NCI-H446 treated with DMSO at 0.1 percent for 48 hours (cell line): Measurements from ENCODE around the gene ZNF74.

Experiments
- DNase-seq: peaks from one replicate; lab custom pipeline; 2025; lab: John Stamatoyannopoulos, UW

Gene ZNF74

DNA sequence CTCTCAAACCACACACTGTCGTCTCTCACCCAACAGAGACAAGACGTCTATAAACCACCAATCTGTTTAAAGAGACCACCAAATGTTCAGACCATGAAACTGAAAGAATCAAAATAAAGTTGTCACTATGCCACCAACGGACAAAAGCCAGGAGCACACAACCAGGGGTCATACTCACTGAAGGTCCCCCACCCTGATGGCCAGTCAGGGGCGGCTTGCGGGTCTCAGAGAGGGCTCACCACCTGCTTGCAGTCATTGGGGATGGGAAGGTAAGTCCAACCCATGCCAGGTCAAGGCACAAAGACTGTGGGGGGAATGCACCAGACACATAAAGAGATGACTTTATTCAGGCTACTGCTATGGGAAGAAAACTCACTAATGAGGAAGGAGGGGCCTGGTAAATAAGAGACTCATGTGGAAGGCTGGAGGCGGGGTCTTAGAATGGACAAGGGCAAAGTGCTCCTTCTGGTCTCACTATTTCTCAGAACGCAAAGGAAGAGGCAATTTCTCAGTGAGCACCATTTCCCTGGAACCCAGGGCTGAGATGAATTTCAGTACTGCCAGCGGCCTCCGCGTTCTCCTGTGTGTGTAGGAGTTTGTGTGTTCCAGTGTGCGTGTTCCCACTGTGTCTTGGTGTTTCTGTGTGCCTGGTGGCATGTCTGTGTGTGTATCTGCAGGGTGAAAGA lies 26.3 kb downstream of the ZNF74 start:
- DNase-seq: no peak

DNA sequence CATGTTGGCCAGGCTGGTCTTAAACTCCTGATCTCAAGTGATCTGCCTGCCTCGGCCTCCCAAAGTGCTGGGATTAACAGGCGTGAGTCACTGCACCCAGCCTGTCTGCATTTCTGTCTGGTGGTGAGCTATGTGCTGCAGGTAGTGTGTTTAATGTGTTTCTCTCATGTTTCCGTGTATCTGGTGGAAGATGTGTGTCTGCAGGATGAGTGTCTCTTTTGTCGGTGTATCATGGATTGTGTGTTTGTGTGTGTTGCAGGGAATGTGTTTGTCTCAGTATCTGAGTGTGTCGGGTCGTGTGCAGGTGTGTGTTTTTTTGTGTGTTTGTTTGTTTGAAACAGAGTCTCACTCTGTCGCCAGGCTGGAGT lies 27.5 kb downstream of the ZNF74 start:
- no peak for DNase-seq

DNA sequence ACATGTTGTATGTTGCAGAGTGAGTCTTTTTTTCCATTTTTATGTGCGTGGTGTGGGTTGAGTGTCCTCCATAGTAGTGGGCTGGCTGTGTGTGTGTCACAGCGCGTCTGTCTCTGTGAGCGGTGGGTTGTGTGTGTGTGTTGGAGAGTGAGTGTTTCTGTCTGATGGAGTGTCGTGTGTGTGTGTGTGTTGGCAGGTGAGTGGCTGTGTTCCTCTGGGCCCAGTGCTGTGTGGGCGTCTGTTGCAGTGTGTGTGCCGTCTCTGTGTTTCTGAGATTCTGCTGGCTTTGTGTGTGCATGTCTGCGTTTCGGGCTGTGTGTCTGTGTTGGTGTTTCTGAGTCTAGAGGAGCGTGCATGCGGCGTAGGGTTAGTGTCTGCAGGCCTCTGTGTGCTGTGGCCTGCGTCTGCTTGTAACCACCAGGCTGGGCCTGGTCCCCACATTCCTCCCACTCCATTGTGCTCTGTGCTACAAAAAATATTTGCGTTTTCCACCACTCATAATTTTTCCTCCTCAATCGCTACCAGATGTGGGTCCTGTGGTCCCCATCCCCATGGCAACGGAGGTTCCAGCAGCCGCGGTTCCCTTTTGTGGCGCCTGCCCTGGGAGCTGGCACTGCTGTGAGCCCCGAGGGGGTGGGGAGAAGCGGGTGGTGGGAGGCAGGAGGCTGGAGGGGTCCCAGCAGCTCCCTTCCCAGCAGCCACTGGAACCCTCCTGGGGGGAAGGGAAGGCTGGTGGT lies 28.5 kb downstream of the ZNF74 start:
- DNase-seq: no peak

DNA sequence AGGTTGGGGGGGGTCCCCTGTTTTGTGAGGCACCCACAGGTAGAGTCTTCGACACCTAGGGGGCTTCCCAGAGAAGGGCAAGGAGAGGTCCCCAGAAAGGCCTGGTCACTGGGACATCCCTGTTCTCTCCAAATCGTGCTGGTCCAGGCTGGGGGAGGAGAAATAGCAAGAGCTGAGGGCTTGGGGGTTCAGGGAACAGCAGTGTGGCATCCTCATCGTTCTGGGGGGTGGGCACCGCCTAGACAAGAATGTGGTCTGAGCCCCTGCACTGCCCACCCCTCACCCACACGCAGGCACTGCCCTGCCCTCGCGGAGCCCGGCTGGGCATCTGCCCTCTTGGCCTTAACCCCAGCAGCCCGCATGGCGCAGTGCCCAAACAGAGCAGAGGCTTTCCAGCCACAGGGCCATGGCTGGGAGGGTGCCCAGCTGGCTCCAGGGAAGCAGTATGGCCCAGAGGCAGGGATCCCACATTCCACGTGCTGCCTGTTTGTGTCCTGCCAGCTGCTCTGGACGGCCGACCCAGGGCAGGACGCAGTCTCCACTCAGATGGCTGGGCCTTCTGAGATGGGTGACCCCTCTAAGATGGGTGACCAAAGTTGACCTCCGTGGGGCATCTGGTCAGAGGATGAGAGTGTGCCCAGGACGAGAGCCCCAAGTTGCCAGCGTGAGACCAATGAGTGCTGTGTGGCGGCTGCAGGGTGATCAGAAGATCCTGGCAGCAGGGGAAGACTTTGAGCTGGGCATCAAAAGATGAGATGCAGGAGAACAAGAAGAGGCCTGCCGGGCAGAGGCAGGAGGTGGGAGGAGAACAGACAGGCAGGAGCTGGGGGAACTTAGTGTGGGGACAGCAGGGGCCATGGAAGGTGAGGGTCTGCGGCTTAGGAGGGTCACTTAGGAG lies 29.3 kb downstream of the ZNF74 start:
- DNase-seq: no peak

DNA sequence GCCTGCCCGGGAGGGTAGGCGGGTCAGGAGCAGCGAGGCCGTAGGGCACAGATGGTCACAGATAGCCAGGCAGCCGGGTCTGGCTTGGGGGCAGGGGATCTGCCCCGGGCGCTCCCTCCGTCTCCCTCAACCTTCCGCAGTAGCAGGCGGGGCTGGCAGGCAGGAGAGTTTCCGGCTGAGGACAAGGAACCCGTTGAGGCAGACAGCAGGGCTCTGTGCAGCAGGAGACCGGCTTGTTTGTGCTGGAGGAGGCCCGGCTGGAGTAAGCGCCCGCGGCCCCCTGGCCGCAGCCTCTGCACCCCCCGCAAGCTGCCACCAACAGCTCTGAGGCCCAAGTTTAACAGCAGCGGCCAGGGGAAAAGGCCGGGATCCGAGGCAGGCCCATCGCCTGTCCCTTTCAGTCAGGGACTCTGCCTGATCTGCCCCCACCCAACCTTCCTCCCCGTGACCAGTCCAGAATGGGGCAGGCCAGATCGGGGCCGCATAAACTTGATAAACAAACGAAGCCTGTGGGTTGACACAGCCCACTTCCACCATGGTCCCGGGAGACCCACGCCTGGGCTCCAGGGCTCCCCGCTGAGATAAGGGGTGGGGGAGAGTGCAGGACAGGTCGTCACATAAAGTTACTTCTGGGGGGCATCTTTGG lies 30.1 kb downstream of the ZNF74 start:
- DNase-seq: no peak

DNA sequence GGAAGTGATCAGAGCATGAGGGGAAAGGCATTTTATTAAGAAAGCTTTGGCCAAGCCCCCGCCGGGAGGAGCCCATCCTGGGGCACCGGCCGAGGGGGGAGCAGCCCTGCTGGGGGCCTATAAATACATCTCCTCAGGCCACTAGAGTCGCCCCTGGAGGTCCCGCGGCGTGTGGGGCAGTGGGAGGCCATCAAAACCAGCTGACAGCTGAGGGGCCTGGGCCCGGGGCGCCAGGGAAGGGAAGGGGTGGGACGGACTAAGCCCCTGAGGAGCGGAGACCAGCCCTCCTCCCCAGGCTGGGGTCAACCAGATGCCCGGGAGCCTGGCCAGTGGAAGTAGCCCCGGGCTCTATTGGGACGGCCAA lies 30.6 kb downstream of the ZNF74 start:
- no peak for DNase-seq

DNA sequence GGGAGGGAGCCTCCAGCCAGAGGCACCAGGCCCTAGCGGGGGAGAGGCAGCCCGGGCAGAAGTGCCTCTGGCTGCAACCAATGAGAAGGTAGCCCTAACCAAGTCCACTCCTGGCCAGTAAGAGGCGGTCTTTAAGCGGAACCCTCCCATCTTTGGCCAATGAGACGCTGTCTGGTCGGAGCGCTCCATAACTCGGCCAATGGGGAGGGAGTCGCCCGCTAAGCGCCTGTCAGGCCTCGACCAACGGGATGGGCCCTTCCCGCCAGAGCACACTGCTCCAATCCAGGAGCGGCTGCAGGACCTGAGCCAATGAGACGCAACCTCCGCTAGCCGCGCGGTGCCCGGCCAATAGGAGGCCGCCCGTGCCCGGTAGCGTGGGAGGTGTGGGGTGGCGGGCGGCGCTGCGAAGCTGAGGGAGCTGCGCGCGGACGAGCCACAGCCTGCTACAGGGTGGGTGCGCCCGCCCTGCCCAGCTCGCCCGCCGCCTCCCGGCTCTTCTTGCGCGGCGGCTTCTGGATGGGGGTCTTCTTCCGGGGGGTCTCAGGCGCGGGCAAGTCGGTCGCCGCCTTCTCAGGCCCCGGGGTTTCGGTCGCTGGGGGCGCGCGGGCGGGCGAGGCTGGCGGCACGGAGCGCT lies 31.1 kb downstream of the ZNF74 start:
- no peak for DNase-seq

DNA sequence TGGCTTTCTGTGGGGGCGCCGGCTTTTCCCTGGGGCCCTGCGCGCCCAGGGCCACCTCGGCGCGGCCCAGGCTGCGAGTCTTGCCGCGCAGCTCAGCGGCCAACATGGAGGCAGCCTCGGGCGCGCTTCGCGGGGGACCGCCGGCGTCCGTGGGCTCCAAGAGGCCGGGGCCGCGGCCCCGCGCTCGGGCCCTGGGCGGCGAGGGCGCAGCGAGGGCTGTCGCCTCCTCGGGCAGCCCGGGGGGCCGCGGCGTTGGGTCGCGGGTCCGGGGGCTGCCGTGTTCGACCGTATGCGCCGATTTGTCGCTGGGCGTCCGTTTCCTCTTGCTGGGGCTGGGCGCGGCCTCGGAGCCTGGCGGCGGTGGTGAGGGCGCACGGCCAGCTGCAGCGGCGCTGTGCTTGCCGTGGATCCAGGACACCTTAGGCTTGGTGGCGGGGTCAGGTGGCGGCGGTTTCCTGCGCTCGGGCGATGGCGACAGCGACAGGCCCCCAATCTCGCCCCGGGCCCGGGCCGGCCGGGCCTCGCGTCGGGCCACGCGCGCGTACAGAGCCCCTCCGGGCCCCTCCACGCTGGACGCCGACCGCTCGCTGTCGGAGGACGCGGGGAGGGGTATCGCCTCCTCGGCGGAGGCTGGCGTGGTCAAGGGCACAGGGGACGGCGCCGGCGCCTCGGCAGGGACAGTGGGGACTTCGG lies 31.8 kb downstream of the ZNF74 start:
- no peak for DNase-seq

DNA sequence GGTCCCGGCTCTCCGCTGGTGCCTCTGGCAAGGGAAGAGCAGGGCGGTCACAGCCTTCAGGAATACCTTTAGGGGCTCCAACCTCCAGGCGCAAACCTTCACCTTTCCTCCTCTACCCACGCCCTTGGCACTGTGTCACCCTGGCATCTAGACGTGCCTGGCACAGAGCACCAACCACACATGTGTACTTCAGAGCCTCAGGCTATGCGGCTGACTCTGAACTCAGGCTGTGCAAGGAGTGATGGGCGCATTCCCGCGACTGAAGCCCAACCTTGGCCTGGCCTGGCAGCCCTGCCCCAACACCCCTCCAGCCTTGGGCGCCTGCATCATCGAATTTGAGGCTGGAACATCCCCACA lies 32.3 kb downstream of the ZNF74 start:
- DNase-seq: no peak

DNA sequence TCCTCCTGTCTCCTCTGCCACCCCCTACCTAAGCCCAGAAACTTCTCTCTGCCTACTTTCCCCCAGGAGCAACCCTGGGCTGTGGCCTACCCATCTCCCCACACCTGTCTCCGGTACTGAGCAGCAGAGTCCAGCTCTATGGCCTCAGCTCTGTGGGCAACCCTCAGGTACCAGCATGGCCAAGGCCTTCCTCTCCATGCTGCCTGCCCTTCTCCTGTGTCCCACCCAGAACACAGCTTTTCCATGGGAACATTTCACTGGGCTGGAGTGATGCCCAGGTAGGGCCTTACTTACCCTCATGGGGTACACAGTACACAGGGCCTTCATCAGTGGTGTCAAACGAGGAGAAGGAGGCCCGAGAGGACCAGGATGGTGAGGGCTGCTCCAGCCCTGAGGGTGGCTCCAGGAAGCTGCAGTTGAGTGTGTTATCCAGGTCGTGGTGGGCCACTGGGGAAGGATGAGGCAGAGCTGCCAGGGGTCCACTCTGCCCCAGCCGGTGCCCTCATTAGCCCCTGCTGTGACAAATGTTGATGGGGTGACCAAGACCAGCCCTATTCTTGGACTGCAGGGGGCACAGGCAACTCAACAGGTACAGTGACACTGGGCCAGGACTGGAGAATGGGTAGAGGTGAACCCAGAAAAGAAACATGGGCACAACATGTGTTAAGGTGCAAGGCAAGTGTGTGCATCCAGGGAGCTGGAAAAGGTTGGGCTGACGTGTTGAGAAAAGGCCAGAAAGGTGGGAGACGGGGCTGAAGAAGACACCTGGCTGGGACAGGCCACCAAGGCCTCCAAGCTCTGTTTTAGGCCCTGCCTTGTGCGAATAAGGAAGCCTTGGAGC lies 33.4 kb downstream of the ZNF74 start:
- no peak for DNase-seq

DNA sequence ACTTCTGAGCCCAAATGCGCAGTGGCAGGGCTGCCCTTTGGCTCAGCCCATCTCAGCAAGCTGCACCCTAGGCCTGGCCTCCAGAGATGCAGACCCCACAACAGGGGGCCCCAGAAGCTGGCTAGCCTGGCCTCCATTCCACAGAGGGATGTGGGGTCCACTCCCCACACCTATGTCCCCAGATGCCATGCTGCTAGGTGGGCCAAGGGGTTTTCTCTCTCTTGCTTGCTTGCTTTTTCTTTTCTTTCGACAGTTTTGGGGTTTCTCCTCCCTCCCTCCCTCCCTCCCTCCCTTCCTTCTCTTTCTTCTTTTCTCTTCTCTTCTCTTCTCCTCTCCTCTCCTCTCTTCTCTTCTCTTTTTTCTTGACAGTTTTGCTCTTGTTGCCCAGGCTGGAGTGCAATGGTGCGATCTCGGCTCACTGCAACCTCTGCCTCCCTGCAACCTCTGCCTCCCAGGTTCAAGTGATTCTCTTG lies 34.0 kb downstream of the ZNF74 start:
- no peak for DNase-seq

DNA sequence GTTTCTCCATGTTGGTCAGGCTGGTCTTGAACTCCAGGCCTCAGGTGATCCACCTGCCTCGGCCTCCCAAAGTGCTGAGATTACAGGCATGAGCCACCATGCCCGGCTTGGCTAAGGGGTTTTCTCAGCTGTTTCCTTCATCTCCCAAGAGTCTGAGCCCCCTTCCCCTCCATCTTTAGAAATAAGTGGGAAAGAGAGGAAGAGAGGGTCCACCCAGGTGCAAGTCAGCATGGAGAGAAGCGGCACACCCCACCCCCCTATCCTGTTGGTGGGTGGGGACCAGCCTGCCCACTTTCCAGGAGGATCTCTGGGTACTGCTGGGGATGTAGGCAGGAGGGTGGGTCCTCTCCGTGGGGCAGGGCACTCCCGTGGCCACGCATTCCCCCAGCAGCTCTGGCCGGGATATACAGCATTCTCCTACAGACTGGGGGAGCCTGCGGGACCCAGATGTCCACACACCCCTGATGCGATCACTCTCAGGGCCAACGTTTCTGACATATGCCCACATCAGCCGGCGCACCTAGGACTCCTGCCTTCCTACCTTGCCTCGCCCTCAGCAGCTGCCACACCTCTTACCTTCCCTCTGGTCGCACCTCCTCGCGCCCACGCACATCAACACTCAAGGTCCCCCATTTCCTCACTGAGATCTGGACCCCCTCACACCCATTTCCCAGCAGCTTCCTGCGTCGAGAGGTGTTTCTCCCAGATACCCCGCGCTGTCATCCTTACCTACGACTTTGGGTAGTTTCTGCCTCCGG lies 34.7 kb downstream of the ZNF74 start:
- no peak for DNase-seq

DNA sequence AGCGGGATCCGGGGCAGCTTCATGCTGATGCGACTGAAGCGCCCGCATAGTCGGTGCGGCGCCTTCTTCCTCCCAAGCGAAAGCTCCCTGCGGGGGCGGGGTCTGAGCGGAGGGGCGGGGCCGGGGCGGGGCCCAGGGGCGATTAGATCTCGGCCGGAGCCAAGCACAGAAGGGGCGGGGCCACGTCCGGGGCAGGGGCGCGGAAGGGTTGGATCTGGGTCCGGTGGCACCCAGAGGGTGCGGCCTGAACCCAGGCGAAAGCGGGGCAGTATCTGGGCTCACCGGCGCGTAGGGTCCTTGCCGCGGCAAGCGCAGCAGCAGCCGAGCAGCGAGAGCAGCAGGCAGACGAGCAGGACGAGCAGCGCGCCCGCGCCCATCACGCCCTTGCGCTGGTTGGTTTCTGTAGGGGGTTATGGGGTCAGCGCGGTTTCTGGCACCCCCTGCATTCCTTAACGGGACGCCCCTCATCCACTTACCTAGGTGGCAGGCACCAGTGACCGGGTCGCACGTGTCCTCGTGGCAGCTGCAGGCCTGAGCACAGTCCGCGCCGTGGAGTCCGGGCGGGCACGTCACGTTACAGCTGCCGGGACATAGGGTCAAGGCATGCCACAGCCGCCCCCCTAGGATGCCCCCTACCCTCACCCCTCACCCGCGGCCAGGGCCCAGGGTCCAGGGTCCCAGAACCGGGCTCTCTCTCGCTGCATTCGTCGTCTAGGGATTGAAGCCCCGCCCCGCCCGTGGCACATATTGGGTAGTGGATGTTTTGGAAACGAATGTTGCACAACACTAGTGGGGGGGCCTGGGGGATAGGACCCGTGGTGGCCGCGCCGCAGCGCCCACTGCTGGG lies 35.5 kb downstream of the ZNF74 start:
- no peak for DNase-seq

DNA sequence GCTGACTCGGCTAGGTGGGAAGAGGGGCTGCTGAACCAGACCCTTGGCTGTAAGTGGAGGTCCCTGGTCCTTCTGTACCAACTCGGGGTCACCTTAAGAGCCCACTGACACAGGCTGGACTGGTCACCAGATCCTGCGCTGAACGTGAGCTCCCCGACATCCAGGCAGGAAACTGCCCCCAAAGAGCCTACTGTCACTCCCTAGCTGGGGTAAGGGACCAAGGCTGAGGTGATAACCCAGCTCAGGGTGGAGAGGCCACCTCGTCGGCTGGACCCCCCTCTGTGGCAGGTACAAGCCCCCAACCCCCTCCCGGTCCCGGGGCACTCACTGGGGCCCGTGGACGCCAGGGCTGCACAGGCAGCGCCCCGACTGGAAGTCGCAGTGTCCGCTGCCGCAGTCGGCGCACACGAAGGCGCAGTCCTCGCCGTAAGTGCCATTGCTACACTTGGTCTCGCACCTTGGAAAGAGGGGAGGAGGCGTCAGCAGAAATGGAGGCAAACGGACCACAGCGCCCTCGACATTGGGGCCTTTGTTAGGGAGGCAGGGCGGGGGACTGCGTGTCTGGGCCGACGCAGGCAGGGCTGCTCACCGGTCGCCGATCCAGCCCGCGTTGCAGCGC lies 36.3 kb downstream of the ZNF74 start:
- DNase-seq: no peak

DNA sequence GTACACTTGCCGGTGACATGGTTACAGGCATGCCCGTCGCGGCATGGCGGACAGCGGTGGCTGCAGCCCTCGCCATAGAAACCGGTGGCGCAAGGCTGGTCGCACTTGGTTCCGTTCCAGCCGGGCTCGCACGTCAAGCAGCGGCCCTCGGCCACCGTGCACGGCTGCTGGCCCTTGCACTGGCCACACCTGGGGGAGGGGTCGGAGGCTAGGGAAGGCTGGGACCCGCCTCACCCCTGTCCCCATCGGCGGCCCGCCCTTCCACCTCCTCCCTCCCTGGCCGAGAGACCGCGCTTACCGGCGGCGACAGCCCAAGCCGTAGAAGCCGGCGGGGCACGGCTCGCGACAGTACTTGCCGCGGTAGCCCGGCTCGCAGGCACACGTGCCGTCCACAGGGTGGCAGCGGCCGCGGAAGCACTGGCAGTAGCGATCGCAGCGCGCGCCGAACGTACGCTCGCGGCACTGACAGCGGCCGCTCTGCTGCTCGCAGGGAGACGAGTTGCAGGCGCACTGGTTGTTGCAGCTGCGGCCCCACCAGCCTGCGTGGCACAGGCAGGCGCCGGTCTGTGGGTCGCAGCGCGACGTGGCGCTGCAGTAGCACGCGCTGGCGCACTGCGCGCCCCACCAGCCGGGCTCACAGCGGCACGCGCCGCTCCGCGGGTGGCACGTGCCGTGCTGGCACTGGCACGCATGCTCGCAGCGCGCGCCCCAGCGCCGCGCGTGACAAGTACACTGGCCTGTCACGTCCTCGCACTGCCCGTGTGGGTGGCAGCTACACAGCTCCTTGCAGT lies 37.0 kb downstream of the ZNF74 start:
- no peak for DNase-seq

DNA sequence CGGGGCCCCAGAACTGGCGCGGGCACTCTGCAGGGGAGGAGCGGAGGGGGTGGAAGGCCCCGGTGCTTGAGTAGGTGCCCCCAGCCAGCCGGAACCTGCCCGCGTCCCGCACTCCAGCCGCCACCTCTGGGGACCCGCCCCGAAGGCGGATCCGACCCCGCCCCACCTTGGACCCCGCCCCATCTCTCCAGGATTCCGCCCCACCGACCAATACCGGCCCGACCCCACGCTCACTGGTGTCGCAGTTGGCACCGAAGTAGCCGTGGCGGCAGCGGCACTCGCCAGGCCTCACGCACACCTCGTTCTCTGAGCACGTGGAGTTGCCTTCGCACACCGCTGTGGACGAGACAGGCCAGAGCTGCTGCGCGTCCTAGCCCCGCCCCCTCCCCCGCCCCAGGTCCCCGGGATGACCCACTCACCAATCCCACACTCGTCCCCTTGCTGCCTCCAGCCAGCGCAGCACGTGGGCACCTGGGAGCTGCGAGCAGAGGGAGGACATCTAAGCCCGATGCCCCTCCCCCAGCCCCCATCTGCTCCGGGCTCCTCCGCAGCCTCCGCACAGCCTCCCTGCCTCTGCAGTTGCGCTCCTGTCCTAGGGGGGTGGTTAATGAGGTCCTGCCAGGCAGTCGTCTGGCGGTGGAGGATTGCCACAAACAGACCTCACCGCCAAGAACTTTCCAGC lies 37.7 kb downstream of the ZNF74 start:
- DNase-seq: no peak

DNA sequence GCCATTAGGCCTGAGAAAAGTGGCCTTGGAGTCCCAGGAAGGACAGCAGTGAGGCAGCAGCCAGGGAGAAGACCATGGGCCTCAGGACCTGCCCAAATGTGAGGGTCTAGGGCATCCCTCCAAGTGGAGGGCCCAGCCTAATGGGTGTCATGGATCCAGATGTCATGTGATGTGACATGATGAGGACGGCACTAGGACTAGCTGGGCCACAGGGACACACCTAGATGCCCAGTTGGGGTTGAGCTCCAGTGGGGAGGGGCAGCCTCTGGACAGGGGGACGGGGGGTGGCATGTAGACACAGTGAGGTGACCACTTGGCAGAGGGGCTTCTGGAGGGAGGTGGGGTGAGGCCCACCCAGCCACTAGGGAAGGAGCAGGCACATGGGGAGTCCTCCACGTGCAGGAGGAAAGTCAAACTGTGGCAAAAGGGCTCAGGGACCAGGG lies 38.3 kb downstream of the ZNF74 start:
- DNase-seq: no peak
